SK-N-MC (cell line): ENCODE data around the gene PRKG1.

ENCODE experiments used
- EZH2 ChIP-seq: fragments of 200-600 bp; sonication (generic); IDR thresholded peaks from one replicate; pipeline ENCODE4 v1.6.1; 2017; ENCODE audit warnings: antibody characterized with exemption
- FOXP2 ChIP-seq: optimal IDR thresholded peaks from 2 replicates; pipeline ENCODE3; 2011; ENCODE audit warnings: mild to moderate bottlenecking, moderate library complexity; ENCODE audit not compliant: insufficient read depth; ENCODE audit errors: extremely low read length, control extremely low read depth
- POLR2AphosphoS5 ChIP-seq: IDR thresholded peaks from 2 replicates; pipeline ENCODE4 v1.6.1; 2012; ENCODE audit warnings: mild to moderate bottlenecking, low read depth, low read length, borderline replicate concordance

GRCh38 chr10:52077814-52078213 lies 1003.5 kb downstream of the PRKG1 start:
- TF ChIP-seq EZH2 = no peak
- TF ChIP-seq POLR2AphosphoS5 = no peak
- no peak for TF ChIP-seq FOXP2
